H9 (cell line): ENCODE data around the gene LZTFL1. TPM values are rescaled to one million over a fixed set of nuclear protein-coding genes. Genes with fewer than 3 reads are reported as not detected.

ENCODE experiments used
- DNase-seq: peaks from one replicate; pipeline ENCODE4 v3.0.0-alpha.2; 2017
- H2AFZ ChIP-seq: one replicate; pipeline ENCODE4 v1.6.1; 2013; ENCODE audit warnings: mild to moderate bottlenecking, low read length, control low read depth, moderate library complexity
- H2AK5ac ChIP-seq: 2 replicates; pipeline ENCODE4 v1.6.1; 2013; ENCODE audit warnings: low read length, control low read depth, mixed read lengths; ENCODE audit not compliant: insufficient read length
- H2BK120ac ChIP-seq: one replicate; pipeline ENCODE4 v1.6.1; 2013; ENCODE audit warnings: low read depth, mild to moderate bottlenecking, low read length, control low read depth, inconsistent platforms; ENCODE audit not compliant: poor library complexity, severe bottlenecking
- H2BK12ac ChIP-seq: 2 replicates; pipeline ENCODE4 v1.6.1; 2013; ENCODE audit warnings: low read length, control low read depth, mixed read lengths, low read depth; ENCODE audit not compliant: insufficient read length
- H2BK15ac ChIP-seq: 2 replicates; pipeline ENCODE4 v1.6.1; 2013; ENCODE audit warnings: low read depth, low read length, control low read depth
- H2BK20ac ChIP-seq: one replicate; pipeline ENCODE4 v1.6.1; 2013; ENCODE audit warnings: low read depth, mild to moderate bottlenecking, low read length, control low read depth, inconsistent platforms; ENCODE audit not compliant: poor library complexity, severe bottlenecking
- H2BK5ac ChIP-seq: 2 replicates; pipeline ENCODE4 v1.6.1; 2013; ENCODE audit warnings: low read length, control low read depth, mixed read lengths; ENCODE audit not compliant: insufficient read length
- H3K14ac ChIP-seq: 2 replicates; pipeline ENCODE4 v1.6.1; 2013; ENCODE audit warnings: low read length, control low read depth; ENCODE audit not compliant: insufficient read depth
- H3K18ac ChIP-seq: 2 replicates; pipeline ENCODE4 v1.6.1; 2013; ENCODE audit warnings: low read depth, mild to moderate bottlenecking, mixed read lengths, low read length, control low read depth; ENCODE audit not compliant: insufficient read length
- H3K23ac ChIP-seq: 2 replicates; pipeline ENCODE4 v1.6.1; 2013; ENCODE audit warnings: low read length, control low read depth, mixed read lengths, low read depth; ENCODE audit not compliant: insufficient read length
- H3K23me2 ChIP-seq: 2 replicates; pipeline ENCODE4 v1.6.1; 2013; ENCODE audit warnings: low read depth, mild to moderate bottlenecking, mixed read lengths, low read length, control low read depth; ENCODE audit not compliant: insufficient read length, poor library complexity, severe bottlenecking
- H3K27ac ChIP-seq: 2 replicates; pipeline ENCODE4 v1.5.1; 2013; ENCODE audit warnings: low read length, control low read depth, mixed read lengths, low read depth; ENCODE audit not compliant: insufficient read length
- H3K27me3 ChIP-seq: 2 replicates; pipeline ENCODE4 v1.6.1; 2013; ENCODE audit warnings: low read length, control low read depth, inconsistent platforms; ENCODE audit not compliant: insufficient read depth
- H3K4ac ChIP-seq: 2 replicates; pipeline ENCODE4 v1.6.1; 2013; ENCODE audit warnings: low read depth, mild to moderate bottlenecking, control low read depth, inconsistent platforms, low read length, moderate library complexity
- H3K4me1 ChIP-seq: 2 replicates; pipeline ENCODE4 v1.6.1; 2013; ENCODE audit warnings: low read length, control low read depth, inconsistent platforms; ENCODE audit not compliant: insufficient read depth
- H3K4me2 ChIP-seq: 2 replicates; pipeline ENCODE4 v1.6.1; 2013; ENCODE audit warnings: low read length, control low read depth, mixed read lengths; ENCODE audit not compliant: insufficient read length, insufficient read depth
- H3K56ac ChIP-seq: 2 replicates; pipeline ENCODE4 v1.6.1; 2013; ENCODE audit warnings: low read depth, mild to moderate bottlenecking, mixed read lengths, low read length, control low read depth; ENCODE audit not compliant: insufficient read length
- H3K79me1 ChIP-seq: 2 replicates; pipeline ENCODE4 v1.6.1; 2013; ENCODE audit warnings: low read depth, mild to moderate bottlenecking, moderate library complexity, low read length, control low read depth, inconsistent platforms; ENCODE audit not compliant: insufficient read depth, poor library complexity, severe bottlenecking
- H3K79me2 ChIP-seq: 2 replicates; pipeline ENCODE4 v1.6.1; 2013; ENCODE audit warnings: low read length, control low read depth, inconsistent platforms; ENCODE audit not compliant: insufficient read depth
- H3K9ac ChIP-seq: 2 replicates; pipeline ENCODE4 v1.6.1; 2013; ENCODE audit warnings: low read length, control low read depth, mixed read lengths; ENCODE audit not compliant: insufficient read length; ENCODE audit errors: extremely low read depth
- H3K9me3 ChIP-seq: one replicate; pipeline ENCODE4 v1.6.1; 2013; ENCODE audit warnings: low read depth, low read length, inconsistent platforms; ENCODE audit not compliant: control insufficient read depth
- H3T11ph ChIP-seq: one replicate; pipeline ENCODE4 v1.6.1; 2013; ENCODE audit warnings: mild to moderate bottlenecking, low read length, control low read depth, inconsistent platforms
- H4K20me1 ChIP-seq: one replicate; pipeline ENCODE4 v1.6.1; 2013; ENCODE audit not compliant: control insufficient read depth, insufficient read length, insufficient read depth
- H4K5ac ChIP-seq: 2 replicates; pipeline ENCODE4 v1.6.1; 2013; ENCODE audit warnings: low read depth, mild to moderate bottlenecking, mixed read lengths, low read length, control low read depth; ENCODE audit not compliant: insufficient read length
- H4K8ac ChIP-seq: replicated peaks from 2 replicates; pipeline ENCODE4 v1.6.1; 2013; ENCODE audit warnings: low read length, control low read depth, mixed read lengths, low read depth; ENCODE audit not compliant: insufficient read length
- H4K91ac ChIP-seq: 2 replicates; pipeline ENCODE4 v1.6.1; 2013; ENCODE audit warnings: low read depth, mild to moderate bottlenecking, moderate library complexity, mixed read lengths, low read length, control low read depth; ENCODE audit not compliant: insufficient read length
- H3K27ac Mint-ChIP-seq, 3 experiments: 2 replicates in 2 of 3; 3 replicates in 1 of 3; pipeline ENCODE4 v1.8.0; 2020 to 2021; ENCODE audit warnings: mixed read lengths in 3 of 3, mild to moderate bottlenecking in 1 of 3, moderate library complexity in 1 of 3
- H3K27me3 Mint-ChIP-seq: 2 replicates; pipeline ENCODE4 v1.8.0; 2021; ENCODE audit warnings: low read depth, mild to moderate bottlenecking, moderate library complexity, mixed read lengths
- H3K36me3 Mint-ChIP-seq, 3 experiments: 2 replicates in 2 of 3; 3 replicates in 1 of 3; pipeline ENCODE4 v1.8.0; 2020 to 2021; ENCODE audit warnings: low read depth in 3 of 3, mixed read lengths in 3 of 3; ENCODE audit not compliant: insufficient read depth in 1 of 3
- H3K4me1 Mint-ChIP-seq, 2 experiments: 2 replicates each; pipeline ENCODE4 v1.8.0; 2020; ENCODE audit warnings: mixed read lengths in 2 of 2
- H3K4me3 Mint-ChIP-seq, 2 experiments: 2 replicates in 1 of 2; 3 replicates in 1 of 2; pipeline ENCODE4 v1.8.0; 2020 to 2021; ENCODE audit warnings: mild to moderate bottlenecking in 2 of 2, mixed read lengths in 2 of 2, moderate library complexity in 1 of 2
- H3K9me3 Mint-ChIP-seq, 2 experiments: 2 replicates in 1 of 2; 3 replicates in 1 of 2; pipeline ENCODE4 v1.8.0; 2020; ENCODE audit warnings: mild to moderate bottlenecking in 2 of 2, mixed read lengths in 2 of 2, moderate library complexity in 1 of 2
- CTCF ChIP-seq: fragments of 200-600 bp; sonication (generic); conservative IDR thresholded peaks from 3 replicates; pipeline ENCODE4 v1.8.0; 2021; ENCODE audit warnings: antibody characterized with exemption, mild to moderate bottlenecking
- WGBS: extraction: QIAGEN DNeasy Blood & Tissue Kit; methylation state at CpG from one replicate; pipeline ENCODE4 v1.1.7; 2013; ENCODE audit warnings: missing lambda C conversion rate, low lambda C conversion rate, mixed read lengths; ENCODE audit not compliant: insufficient read length; ENCODE audit errors: extremely low coverage; 5-methylcytosine and 5-hydroxymethylcytosine counted together
- total RNA-seq: library from RNA; stranded (reverse); gene quantifications from 2 replicates; pipeline ENCODE4 v1.2.1, GENCODE V29; 2021

Gene LZTFL1
- total RNA-seq, 1 experiment from 2014 or later: 12.2 TPM

- H4K5ac ChIP-seq: no peak overlapping the region
- H3K4me3 Mint-ChIP-seq: no peak overlapping the region
- H3K14ac ChIP-seq: no peak overlapping the region
- no peaks in the 10 kb centered on the region for H3K4me1 Mint-ChIP-seq
- no peak overlapping the region for H3T11ph ChIP-seq
- no peak overlapping the region for H2AFZ ChIP-seq
- H2BK12ac ChIP-seq: no peak overlapping the region
- H4K20me1 ChIP-seq: peaks cover 2% of the 10 kb centered on the region
- H3K79me2 ChIP-seq: no peaks in the 10 kb centered on the region
- H3K27me3 ChIP-seq: no peaks in the 10 kb centered on the region
- no peak overlapping the region for H2AK5ac ChIP-seq
- H3K4ac ChIP-seq: no peak overlapping the region
- H3K23ac ChIP-seq: no peak overlapping the region
- no CpG with 5 or more reads among the region's 4 CpGs for WGBS
- H3K4me2 ChIP-seq: no peak overlapping the region
- H4K8ac ChIP-seq: no peak overlapping the region
- H3K56ac ChIP-seq: no peak overlapping the region
- no peak for TF ChIP-seq CTCF
- H3K4me1 ChIP-seq: no peaks in the 10 kb centered on the region
- H3K23me2 ChIP-seq: no peaks in the 10 kb centered on the region
- H3K9ac ChIP-seq: no peak overlapping the region
- H3K18ac ChIP-seq: no peak overlapping the region
- peaks cover 5% of the 10 kb centered on the region for H3K9me3 ChIP-seq
- H4K91ac ChIP-seq: no peak overlapping the region
- no peaks in the 10 kb centered on the region for H3K79me1 ChIP-seq
- no peak overlapping the region for H2BK20ac ChIP-seq
- no peak overlapping the region for H2BK15ac ChIP-seq
- no peak overlapping the region for H2BK120ac ChIP-seq
- H3K27ac Mint-ChIP-seq: no peak overlapping the region
- no peak overlapping the region for H3K27ac ChIP-seq
- peaks cover 45% of the 10 kb centered on the region for H3K27me3 Mint-ChIP-seq
- no peak for DNase-seq
- peaks cover 7 to 9% of the 10 kb centered on the region in 2 experiments; a peak in 3 of 5 replicates for H3K9me3 Mint-ChIP-seq
- no peak overlapping the region for H2BK5ac ChIP-seq
- H3K36me3 Mint-ChIP-seq: no peaks in the 10 kb centered on the region
These were observed 18.6 kb upstream of the LZTFL1 start for GRCh38 chr3:45860481-45860880.
